Measurements from ENCODE around the gene TPCN2. TPM values are rescaled to one million over a fixed set of nuclear protein-coding genes. Genes with fewer than 3 reads are reported as not detected.

Gene TPCN2
- total RNA-seq, 1 donor from 2014 or later: 6.8 TPM

Small RNA genes lying within 50 kb of the gene (small RNA-seq; reads per million reads assigned to genes)
- not detected for gene MIR3164

Other genes with a start within 250 kb of the TPCN2 start
- 11.5 TPM for gene CPT1A, start 207.0 kb upstream of the TPCN2 start, total RNA-seq
- 53.2 TPM for gene MRPL21, start 145.1 kb upstream of the TPCN2 start, total RNA-seq
- gene IGHMBP2, start 145.0 kb upstream of the TPCN2 start, total RNA-seq: 11.0 TPM
- gene MRGPRD, start 67.9 kb upstream of the TPCN2 start, total RNA-seq: not detected
- 16.7 TPM for gene MRGPRF, start 35.7 kb upstream of the TPCN2 start, total RNA-seq
- under 0.01 TPM for gene SMIM38, start 107.0 kb downstream of the TPCN2 start, total RNA-seq
- gene MYEOV, start 245.2 kb downstream of the TPCN2 start, total RNA-seq: not detected

Measured in skeletal muscle tissue (tissue), 2 donors.